ENCODE data around the gene CYSRT1.

DNA sequence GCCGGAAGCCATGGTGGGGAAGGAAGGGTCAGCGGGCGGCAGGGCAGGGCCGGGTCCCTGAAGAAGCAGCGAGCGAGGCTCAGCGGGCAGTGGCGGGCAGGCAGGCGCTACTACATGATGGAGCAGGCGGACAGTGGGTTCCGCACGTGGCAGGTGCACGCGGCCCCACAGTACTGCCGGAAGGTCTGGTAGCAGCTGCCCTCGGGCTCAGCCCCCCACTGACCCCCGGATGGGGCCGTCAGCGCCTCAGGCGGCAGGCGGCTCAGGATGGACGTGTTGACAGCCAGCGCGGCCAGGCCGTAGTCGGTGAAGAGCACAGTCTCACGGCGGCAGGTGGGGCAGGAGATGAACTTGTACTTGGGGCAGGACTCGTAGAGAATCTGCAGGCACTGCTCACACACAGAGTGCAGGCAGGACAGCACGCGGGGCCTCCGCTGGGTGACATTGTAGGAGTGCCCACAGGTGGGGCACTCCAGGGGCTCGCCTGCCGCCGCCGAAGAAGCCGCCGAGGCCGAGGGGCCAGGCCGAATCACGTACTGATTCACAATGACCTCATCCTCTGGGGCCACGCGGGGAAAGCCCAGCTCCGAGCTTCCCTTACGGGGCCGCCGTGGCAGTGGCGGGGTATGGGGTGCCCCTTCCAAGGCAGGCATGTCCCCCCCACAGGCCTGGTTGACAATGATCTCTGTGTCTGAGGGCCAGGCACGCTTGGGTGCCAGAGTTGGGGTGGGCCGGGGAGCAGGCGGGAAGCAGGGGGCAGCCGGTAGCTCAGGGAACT, 4.5 kb upstream of the CYSRT1 start:
- TF ChIP-seq, protein P1, sequence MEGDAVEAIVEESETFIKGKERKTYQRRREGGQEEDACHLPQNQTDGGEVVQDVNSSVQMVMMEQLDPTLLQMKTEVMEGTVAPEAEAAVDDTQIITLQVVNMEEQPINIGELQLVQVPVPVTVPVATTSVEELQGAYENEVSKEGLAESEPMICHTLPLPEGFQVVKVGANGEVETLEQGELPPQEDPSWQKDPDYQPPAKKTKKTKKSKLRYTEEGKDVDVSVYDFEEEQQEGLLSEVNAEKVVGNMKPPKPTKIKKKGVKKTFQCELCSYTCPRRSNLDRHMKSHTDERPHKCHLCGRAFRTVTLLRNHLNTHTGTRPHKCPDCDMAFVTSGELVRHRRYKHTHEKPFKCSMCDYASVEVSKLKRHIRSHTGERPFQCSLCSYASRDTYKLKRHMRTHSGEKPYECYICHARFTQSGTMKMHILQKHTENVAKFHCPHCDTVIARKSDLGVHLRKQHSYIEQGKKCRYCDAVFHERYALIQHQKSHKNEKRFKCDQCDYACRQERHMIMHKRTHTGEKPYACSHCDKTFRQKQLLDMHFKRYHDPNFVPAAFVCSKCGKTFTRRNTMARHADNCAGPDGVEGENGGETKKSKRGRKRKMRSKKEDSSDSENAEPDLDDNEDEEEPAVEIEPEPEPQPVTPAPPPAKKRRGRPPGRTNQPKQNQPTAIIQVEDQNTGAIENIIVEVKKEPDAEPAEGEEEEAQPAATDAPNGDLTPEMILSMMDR (conservative IDR thresholded peaks at IDR 0.05; ENCODE audit: low read length), result no peak
- no peak for TF ChIP-seq EZH2phosphoT487 (IDR thresholded peaks at IDR 0.05; ENCODE audit: borderline replicate concordance, low read depth, low read length)

All from OCI-LY7 (cell line).